Adipocyte (in vitro differentiated cells): Measurements from ENCODE around the gene NUP160.
A peak's percentile ranks its signal among the peaks of the same experiment; 100 is the strongest.
"Not testable (repeated sequence)": the region's sequence is repeated elsewhere in the genome, so short reads cannot be mapped to it uniquely, and the experiment has no call there.

ENCODE experiments used
- DNase-seq: peaks from one replicate; pipeline ENCODE4 v3.0.0-alpha.2; 2015; ENCODE audit warnings: low read depth
- H3K27me3 ChIP-seq: replicated peaks from 2 replicates; pipeline ENCODE4 v1.7.0; 2013; ENCODE audit warnings: mild to moderate bottlenecking, low read length, moderate library complexity; ENCODE audit not compliant: control insufficient read depth, insufficient read depth
- H3K36me3 ChIP-seq: 2 replicates; pipeline ENCODE4 v1.7.0; 2013; ENCODE audit warnings: low read length, mild to moderate bottlenecking, moderate library complexity; ENCODE audit not compliant: control insufficient read depth, insufficient read depth, severe bottlenecking
- H3K4me1 ChIP-seq: 2 replicates; pipeline ENCODE4 v1.7.0; 2013; ENCODE audit warnings: mild to moderate bottlenecking, low read length, moderate library complexity; ENCODE audit not compliant: control insufficient read depth, insufficient read depth
- H3K4me3 ChIP-seq: 2 replicates; pipeline ENCODE4 v1.7.0; 2013; ENCODE audit warnings: mild to moderate bottlenecking, low read length, moderate library complexity
- H3K9ac ChIP-seq: 2 replicates; pipeline ENCODE4 v1.7.0; 2013; ENCODE audit warnings: mild to moderate bottlenecking, low read length, moderate library complexity
- H3K9me3 ChIP-seq: 2 replicates; pipeline ENCODE4 v1.7.0; 2013; ENCODE audit warnings: mild to moderate bottlenecking, low read length, moderate library complexity; ENCODE audit not compliant: control insufficient read depth

NUP160 gene

DNA sequence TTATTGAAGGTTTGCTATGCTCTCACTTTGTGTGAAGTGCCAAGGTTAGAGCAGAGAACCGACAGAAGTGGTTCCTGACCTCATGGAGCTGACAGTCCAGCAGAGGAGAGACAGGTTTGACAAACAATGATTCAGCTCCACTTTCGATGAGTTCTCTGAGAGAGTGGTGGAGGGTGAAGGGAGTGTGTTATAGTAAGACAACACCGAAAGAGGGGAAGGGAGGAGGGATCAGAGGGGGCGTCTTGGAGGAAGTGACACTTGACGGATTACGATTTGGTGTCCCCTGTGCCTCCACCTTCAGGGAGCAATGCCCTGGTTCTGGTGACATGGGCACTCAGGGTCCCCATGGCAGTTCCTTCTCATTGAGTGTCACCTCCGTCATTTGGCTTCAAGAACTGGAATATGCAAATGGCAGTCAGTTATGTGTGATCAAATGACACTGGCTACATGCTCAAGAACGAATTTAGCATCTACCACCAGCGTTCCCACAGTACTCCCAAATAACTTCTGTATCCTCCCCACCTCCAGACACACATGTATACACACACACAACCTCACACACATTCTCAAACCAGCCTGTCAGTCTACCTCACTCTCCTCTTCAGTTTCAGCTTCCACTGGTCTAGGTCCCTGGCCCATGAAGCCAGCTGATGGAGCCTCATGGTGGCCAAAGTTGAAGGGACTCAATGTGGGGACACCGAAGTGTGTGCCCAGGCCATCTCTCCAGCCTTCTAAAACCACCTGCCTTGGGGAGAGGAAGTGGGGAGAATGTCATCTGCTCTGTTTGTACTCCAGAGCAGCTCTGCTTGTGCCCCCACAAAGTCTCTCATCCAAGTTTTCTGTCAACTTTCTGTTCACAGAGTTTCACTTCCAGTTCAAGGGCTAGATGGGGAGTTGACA is 31.4 kb upstream of the NUP160 start:
- Histone ChIP-seq H3K9ac (no peak overlapping the region), H3K4me1 (no peaks in the 10 kb centered on the region), H3K36me3 (no peaks in the 10 kb centered on the region), H3K4me3 (no peak overlapping the region), H3K9me3 (peaks cover 7% of the 10 kb centered on the region), H3K27me3 (no peaks in the 10 kb centered on the region)
- DNase-seq, result no peak

DNA sequence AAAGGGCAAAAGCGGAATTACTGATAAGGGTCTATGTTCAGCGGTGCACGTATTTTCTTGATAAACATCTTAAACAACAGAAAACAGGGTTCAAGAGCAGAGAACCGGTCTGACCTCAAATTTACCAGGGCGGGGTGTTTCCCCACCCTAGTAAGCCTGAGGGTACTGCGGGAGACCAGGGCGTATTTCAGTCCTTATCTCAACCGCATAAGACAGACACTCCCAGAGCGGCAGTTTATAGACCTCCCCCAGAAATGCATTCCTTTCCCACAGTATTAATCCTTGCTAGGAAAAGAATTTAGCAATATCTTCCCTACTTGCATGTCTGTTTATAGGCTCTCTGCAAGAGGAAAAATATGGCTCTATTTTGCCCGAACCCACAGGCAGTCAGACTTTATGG is 27.7 kb upstream of the NUP160 start:
- H3K9ac ChIP-seq, DNase-seq, H3K4me3 ChIP-seq, H3K4me1 ChIP-seq, H3K27me3 ChIP-seq, H3K9me3 ChIP-seq, H3K36me3 ChIP-seq: not testable (repeated sequence)

DNA sequence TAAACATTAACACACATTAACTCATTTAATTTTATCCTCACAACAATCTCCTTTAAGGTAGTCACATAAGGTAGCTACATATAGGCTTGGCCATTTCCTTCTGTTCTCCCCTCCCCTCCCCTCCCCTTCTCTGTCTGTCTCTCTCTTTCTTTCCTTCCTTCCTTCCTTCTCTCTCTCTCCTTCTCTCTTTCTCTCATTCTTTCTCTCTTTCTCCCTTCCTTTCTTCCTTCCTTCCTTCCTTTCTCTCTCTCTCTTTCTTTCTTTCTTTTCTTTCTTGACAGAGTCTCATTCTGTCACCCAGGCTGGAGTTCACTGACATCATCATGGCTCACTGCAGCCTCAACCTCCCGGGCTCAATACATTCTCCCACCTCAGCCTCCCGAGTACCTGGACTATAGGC is 22.3 kb upstream of the NUP160 start:
- Histone ChIP-seq H3K9me3 (peaks cover under 1% of the 10 kb centered on the region), H3K27me3 (no peaks in the 10 kb centered on the region), H3K4me1 (peaks cover 10% of the 10 kb centered on the region), H3K36me3 (no peaks in the 10 kb centered on the region), H3K9ac (no peak overlapping the region), H3K4me3 (no peak overlapping the region)
- no peak for DNase-seq

DNA sequence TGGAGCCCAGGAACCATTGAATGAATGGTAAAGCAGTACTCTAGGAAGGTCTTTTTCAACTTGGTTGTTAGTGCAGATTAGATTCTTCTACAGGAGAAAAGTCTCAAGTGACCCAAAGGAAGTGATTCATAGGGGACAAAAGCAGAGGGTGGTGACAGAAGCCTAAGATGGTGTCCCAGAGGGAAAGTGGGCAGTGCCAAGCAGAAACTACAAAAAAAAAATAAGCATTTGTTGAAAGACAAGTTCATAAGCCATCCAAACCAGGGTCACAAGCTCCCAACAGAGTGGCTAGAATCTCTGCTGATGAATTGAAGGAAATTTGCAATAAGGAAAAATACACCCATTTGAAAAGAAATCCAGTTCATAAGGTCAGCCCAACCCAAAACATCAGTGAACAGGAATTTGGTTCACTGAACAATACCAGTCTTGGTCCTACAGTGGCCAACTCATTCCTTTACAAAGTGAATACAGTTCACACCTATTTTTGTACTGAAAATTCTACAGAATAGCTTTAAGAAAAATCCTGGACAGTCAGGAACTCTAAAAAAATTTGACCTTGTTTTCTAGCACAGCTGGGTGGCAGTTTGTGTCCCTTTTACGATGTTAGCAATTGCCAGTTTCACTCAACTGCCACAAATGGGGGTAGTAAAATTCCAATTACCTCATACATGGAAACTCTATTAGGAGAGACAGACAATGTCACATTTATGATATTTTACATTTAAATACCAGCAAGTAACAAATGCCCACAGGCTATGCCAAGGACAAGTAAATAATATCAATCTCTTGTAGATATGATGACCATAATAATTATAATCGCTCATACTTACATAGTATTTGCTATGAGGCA is 21.6 kb upstream of the NUP160 start:
- peaks cover 16% of the 10 kb centered on the region for H3K4me1 ChIP-seq
- H3K27me3 ChIP-seq, result no peaks in the 10 kb centered on the region
- no peak overlapping the region for H3K4me3 ChIP-seq
- H3K9ac ChIP-seq, result no peak overlapping the region
- DNase-seq, result no peak
- H3K36me3 ChIP-seq, result no peaks in the 10 kb centered on the region
- H3K9me3 ChIP-seq, result no peaks in the 10 kb centered on the region

DNA sequence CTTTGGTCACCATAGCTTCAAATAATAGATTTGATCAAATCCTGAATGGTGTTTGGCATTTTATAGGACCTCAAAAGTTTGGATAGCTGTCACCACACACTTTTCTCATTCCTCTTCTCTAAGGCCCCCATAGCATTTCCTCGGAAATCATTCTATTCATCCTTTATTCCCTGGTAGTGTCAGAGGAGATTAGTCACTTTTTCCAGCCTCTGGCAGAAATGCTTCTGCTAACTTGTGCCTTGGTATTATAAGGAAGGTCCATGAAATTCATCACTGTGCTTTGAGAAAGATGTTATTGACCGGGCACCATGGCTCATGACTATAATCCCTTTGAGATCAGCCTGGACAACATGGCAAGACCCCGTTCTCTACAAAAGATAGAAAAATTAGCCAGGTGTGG is 19.7 kb upstream of the NUP160 start:
- Histone ChIP-seq H3K4me3 (no peak overlapping the region), H3K4me1 (peaks cover 35% of the 10 kb centered on the region), H3K9ac (no peak overlapping the region), H3K9me3 (no peaks in the 10 kb centered on the region), H3K36me3 (no peaks in the 10 kb centered on the region), H3K27me3 (no peaks in the 10 kb centered on the region)
- peak; percentile 30 for DNase-seq

DNA sequence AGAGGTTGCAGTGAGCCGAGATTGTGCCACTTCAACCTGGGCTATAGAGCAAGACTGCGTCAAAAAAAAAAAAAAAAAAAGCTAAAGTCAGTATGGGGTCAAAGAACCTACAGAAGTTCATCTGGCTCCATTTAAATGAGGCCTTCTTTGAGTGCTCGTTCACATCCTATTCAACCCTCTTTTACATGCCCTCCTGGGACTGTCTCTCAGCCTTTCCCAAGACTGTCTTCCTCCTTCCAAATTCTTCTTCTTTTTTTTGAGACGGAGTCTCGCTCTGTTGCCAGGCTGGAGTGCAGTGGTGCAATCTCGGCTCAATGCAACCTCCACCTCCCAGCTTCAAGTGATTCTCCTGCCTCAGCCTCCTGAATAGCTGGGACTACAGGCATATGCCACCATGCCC is 18.7 kb upstream of the NUP160 start:
- not testable (repeated sequence) for DNase-seq, H3K9ac ChIP-seq, H3K27me3 ChIP-seq, H3K9me3 ChIP-seq, H3K4me3 ChIP-seq, H3K36me3 ChIP-seq
- H3K4me1 ChIP-seq, result peaks cover 42% of the 10 kb centered on the region

DNA sequence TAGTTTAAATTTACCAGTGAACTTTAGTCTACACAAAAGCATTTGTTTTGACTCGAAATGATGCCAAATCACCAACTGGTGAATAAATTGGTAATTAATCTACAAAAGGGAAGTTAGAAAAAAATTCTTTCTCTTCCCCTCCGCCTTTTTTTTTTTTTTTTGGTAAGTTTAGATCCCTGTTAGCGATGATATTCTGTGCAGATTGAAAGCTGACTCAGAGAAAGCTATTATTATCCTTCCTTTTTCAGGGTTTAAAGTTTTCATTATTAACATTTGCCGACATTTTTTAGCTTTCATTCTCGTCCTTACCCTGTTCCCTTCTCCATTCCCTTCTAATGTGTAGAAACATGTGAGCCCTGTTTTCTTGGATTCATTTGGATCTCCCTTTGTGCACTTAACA is 16.8 kb upstream of the NUP160 start:
- DNase-seq, result peak; percentile 30
- Histone ChIP-seq H3K4me1 (peaks cover 47% of the 10 kb centered on the region), H3K36me3 (no peaks in the 10 kb centered on the region), H3K9me3 (no peaks in the 10 kb centered on the region), H3K9ac (peak overlapping the region; percentile 77), H3K4me3 (peak overlapping the region; percentile 65), H3K27me3 (no peaks in the 10 kb centered on the region)

DNA sequence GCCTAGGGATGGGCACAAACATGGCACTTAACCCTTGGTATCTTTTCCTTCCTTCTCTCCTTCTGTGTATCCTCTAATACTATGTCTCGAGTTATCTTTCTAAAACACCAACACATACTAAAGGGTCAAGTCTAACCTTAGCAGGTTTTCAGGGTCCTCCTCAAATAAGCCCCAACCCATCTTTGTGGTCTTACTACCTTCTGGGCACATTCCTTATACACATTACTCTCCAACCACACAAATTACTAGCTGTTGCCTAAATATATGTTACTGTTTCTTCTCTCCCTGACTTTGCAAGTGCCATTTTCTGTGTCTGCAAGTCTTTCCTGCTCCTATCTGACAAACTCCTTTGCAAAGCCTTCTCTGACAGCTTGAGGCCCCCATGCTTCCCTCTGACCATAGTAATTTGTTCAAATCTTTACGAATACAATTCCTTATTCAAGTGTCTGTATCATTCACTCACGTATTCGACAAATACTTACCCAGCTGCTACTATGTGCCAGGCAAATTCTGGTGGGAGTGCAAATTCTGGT is 15.8 kb upstream of the NUP160 start:
- Histone ChIP-seq H3K4me1 (peaks cover 42% of the 10 kb centered on the region), H3K27me3 (no peaks in the 10 kb centered on the region)

DNA sequence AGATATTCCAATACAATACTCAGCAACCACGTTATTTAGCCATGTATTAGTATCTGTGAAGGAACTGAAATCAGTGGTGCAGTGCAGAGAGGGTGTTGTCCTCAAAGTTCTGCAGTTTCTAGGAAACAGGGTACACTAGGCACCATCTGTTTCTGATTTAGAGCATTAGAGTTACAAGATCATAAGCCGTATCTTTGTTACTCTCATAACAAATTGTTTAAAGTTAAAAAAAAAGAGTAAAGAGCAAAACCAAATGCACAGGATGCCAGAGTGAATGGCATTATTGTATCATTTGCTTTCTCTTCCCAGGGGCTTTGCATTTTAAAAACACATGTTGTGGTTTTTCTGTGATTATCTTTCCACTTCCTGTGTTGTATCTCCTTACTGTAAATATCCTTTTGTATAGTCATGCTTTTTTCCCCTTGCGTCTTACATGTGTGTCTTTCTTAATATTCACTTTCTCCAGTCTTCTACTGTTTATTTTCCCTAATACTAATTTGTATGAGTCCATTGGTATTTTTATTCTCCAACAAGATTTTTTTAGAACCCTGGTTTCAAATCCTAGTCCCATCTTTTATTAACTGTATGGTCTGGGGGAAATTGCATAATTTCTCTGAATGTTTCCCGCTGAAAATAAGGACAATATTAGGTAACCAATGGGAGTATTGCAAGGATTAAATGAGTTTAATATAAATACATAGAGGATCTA is 15.2 kb upstream of the NUP160 start:
- H3K4me1 ChIP-seq, result peaks cover 43% of the 10 kb centered on the region
- no peaks in the 10 kb centered on the region for H3K9me3 ChIP-seq
- peak; percentile 93 for DNase-seq
- H3K4me3 ChIP-seq, result no peak overlapping the region
- H3K36me3 ChIP-seq, result no peaks in the 10 kb centered on the region
- H3K9ac ChIP-seq, result no peak overlapping the region
- H3K27me3 ChIP-seq, result no peaks in the 10 kb centered on the region

More for the DNA sequence above, 15.8 kb upstream of the NUP160 start:
- Histone ChIP-seq H3K9ac (no peak overlapping the region), H3K9me3 (no peaks in the 10 kb centered on the region), H3K36me3 (no peaks in the 10 kb centered on the region), H3K4me3 (no peak overlapping the region)
- DNase-seq, result no peak

DNA sequence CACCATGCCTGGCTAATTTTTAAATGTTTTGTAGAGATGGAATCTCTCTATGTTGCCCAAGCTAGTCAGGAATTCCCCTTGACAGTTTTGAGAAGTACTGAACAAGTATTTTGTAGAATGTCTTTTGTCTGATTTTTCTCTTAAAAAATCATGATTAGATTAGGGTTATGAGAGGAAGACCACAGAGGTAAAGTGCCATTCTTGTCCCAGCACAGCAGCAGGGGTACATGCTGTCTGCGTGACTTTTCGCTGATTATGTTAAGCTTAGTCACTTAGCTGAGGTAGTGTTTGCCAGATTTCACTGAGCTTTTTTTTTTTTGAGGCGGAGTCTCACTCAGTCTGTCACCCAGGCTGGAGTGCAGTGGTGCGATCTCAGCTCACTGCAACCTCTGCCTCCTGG is 13.6 kb upstream of the NUP160 start:
- Histone ChIP-seq H3K9ac (peak overlapping the region; percentile 8), H3K36me3 (no peaks in the 10 kb centered on the region), H3K9me3 (no peaks in the 10 kb centered on the region), H3K4me1 (peaks cover 50% of the 10 kb centered on the region), H3K4me3 (no peak overlapping the region), H3K27me3 (no peaks in the 10 kb centered on the region)
- DNase-seq, result peak; percentile 50

DNA sequence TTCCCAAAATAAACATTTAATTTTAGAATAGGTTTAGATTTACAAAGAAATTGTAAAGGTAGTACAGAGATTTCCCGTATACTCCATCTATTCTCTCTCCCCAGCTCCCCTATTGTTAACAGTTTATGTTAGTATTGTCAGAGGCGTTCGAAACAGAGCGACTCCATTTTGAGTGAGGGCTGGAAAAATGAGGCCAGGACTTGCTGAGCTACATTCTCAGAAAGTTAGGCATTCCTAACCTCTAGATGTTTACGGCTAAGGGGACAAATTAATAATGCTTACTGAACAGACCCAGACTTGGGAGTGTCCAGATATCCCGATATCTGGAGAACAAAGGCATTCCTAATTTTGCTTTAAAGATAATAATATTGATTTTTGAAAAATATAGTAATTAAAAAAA is 12.4 kb upstream of the NUP160 start:
- no peak overlapping the region for H3K4me3 ChIP-seq
- H3K27me3 ChIP-seq, result no peaks in the 10 kb centered on the region
- H3K36me3 ChIP-seq, result no peaks in the 10 kb centered on the region
- no peak for DNase-seq
- no peak overlapping the region for H3K9ac ChIP-seq
- H3K9me3 ChIP-seq, result no peaks in the 10 kb centered on the region
- peaks cover 48% of the 10 kb centered on the region for H3K4me1 ChIP-seq
